Vagina (tissue), 2 donors: ENCODE data around the gene KLHL13.

ENCODE experiments used
- CTCF ChIP-seq, 3 experiments: fragments of 450-650 bp in 2 of 3; fragments of 200-600 bp in 1 of 3; sonication (generic) in 1 of 3; IDR thresholded peaks; one replicate each; pipeline ENCODE4 v1.5.1; 2017 to 2019; ENCODE audit warnings: antibody characterized with exemption in 3 of 3, mild to moderate bottlenecking in 2 of 3, moderate library complexity in 2 of 3
- POLR2A ChIP-seq, 2 donors: fragments of 450-650 bp; IDR thresholded peaks; one replicate each; pipeline ENCODE4 v1.6.1; 2017; ENCODE audit warnings: antibody characterized with exemption in 2 of 2, mild to moderate bottlenecking in 2 of 2, moderate library complexity in 2 of 2

- TF ChIP-seq CTCF (IDR thresholded peaks at IDR 0.05) (no peak), POLR2A (IDR thresholded peaks at IDR 0.05) (no peak)
Measured at GRCh38 chrX:118116713-118117550, at the start of gene KLHL13.
